Activated T-helper 2 cell treated with anti-CD3 and anti-CD28 coated beads, Interferon-gamma antibody, Interleukin-2, Interleukin-4, amounts not matched to agents 10 μg/mL and 5 μg/mL and 100 μg/mL, durations not matched to agents 14 hours and 24 hours and 36 hours (primary cell): ENCODE measurements around the gene GIMAP4. TPM values are rescaled to one million over a fixed set of nuclear protein-coding genes. Genes with fewer than 3 reads are reported as not detected.

ENCODE experiments used
- DNase-seq: peaks from one replicate; pipeline ENCODE4 v3.0.0; 2021; ENCODE audit warnings: low spot score
- H3K27ac Mint-ChIP-seq: one replicate; pipeline ENCODE4 v1.8.0; 2021; ENCODE audit warnings: mixed read lengths
- H3K27me3 Mint-ChIP-seq: one replicate; pipeline ENCODE4 v1.8.0; 2021; ENCODE audit warnings: low read depth, mixed read lengths
- H3K36me3 Mint-ChIP-seq: one replicate; pipeline ENCODE4 v1.8.0; 2021; ENCODE audit warnings: low read depth, mixed read lengths
- H3K4me1 Mint-ChIP-seq: one replicate; pipeline ENCODE4 v1.8.0; 2021; ENCODE audit warnings: low read depth, mixed read lengths
- H3K4me3 Mint-ChIP-seq: one replicate; pipeline ENCODE4 v1.8.0; 2021; ENCODE audit warnings: low read depth, mild to moderate bottlenecking, moderate library complexity, mixed read lengths
- H3K9me3 Mint-ChIP-seq: one replicate; pipeline ENCODE4 v1.8.0; 2021; ENCODE audit warnings: mixed read lengths
- intact Hi-C: fragments of 100-400 bp; cut with micrococcal nuclease; formaldehyde crosslinking; loops from one replicate; pipeline ENCODE4 v1.15.1; 2023
- total RNA-seq: library from RNA; stranded (reverse); gene quantifications from 2 replicates; pipeline ENCODE4 v1.2.3, GENCODE V29; 2022

The GIMAP4 gene
- total RNA-seq, 1 donor from 2014 or later = 36.7 TPM

- H3K4me3 Mint-ChIP-seq = no peak overlapping the region
- H3K9me3 Mint-ChIP-seq = peaks cover 9% of the 10 kb centered on the region
- H3K27ac Mint-ChIP-seq = peak overlapping the region; percentile 62
- DNase-seq = no peak
- H3K27me3 Mint-ChIP-seq = no peaks in the 10 kb centered on the region
- H3K36me3 Mint-ChIP-seq = peaks cover 39% of the 10 kb centered on the region
- H3K4me1 Mint-ChIP-seq = peaks cover 50% of the 10 kb centered on the region
- intact Hi-C loops = no loop called here
Observed at GRCh38 chr7:150620617-150621371, 53.6 kb downstream of the GIMAP4 start.

- Mint-ChIP-seq H3K36me3 (peaks cover 45% of the 10 kb centered on the region), H3K9me3 (peaks cover 9% of the 10 kb centered on the region), H3K27ac (peak overlapping the region; percentile 62), H3K4me1 (peaks cover 55% of the 10 kb centered on the region), H3K27me3 (no peaks in the 10 kb centered on the region), H3K4me3 (no peak overlapping the region)
- no peak for DNase-seq
- intact Hi-C loops = no loop called here
Observed at GRCh38 chr7:150621376-150621775, 54.2 kb downstream of the GIMAP4 start.

Other genes with a start within 250 kb of the GIMAP4 start
- 22.7 and 25.8 TPM in 2 replicates for gene LRRC61, start 244.0 kb upstream of the GIMAP4 start, total RNA-seq
- gene ACTR3C, start 243.8 kb upstream of the GIMAP4 start, total RNA-seq = 7.0 and 7.9 TPM in 2 replicates
- gene RARRES2, start 225.8 kb upstream of the GIMAP4 start, total RNA-seq = not detected in 2 replicates
- gene REPIN1, start 198.6 kb upstream of the GIMAP4 start, total RNA-seq = 81.5 and 82.2 TPM in 2 replicates
- gene ZNF775, start 188.1 kb upstream of the GIMAP4 start, total RNA-seq = 4.5 and 5.5 TPM in 2 replicates
- gene GIMAP8, start 116.8 kb upstream of the GIMAP4 start, total RNA-seq = 6.1 and 7.0 TPM in 2 replicates
- gene GIMAP7, start 52.5 kb upstream of the GIMAP4 start, total RNA-seq = 22.6 and 24.1 TPM in 2 replicates
- 25.8 and 29.4 TPM in 2 replicates for gene GIMAP6, start 65.0 kb downstream of the GIMAP4 start, total RNA-seq
- 29.3 and 30.5 TPM in 2 replicates for gene GIMAP2, start 118.3 kb downstream of the GIMAP4 start, total RNA-seq
- 3.9 and 4.5 TPM in 2 replicates for gene GIMAP1, start 149.2 kb downstream of the GIMAP4 start, total RNA-seq
- gene GIMAP5, start 170.0 kb downstream of the GIMAP4 start, total RNA-seq = 42.9 and 46.7 TPM in 2 replicates
- gene TMEM176B, start 233.0 kb downstream of the GIMAP4 start, total RNA-seq = 0.14 TPM in 1 of 2 replicates, not detected in the other
- not detected in 2 replicates for gene TMEM176A, start 233.4 kb downstream of the GIMAP4 start, total RNA-seq